Neural cell (in vitro differentiated cells): ENCODE measurements around the gene ASS1.

Source experiments
- EP300 ChIP-seq: fragments of 450-650 bp; conservative IDR thresholded peaks from 2 replicates; pipeline ENCODE4 v1.6.1; 2014; ENCODE audit warnings: antibody characterized with exemption, mild to moderate bottlenecking, moderate library complexity; ENCODE audit not compliant: poor library complexity, severe bottlenecking
- MXI1 ChIP-seq: fragments of 450-650 bp; conservative IDR thresholded peaks from 2 replicates; pipeline ENCODE4 v1.6.1; 2014; ENCODE audit warnings: antibody characterized with exemption, mild to moderate bottlenecking; ENCODE audit not compliant: poor library complexity, severe bottlenecking
- POLR2AphosphoS5 ChIP-seq: IDR thresholded peaks from 2 replicates; pipeline ENCODE4 v1.6.1; 2012
- SMC3 ChIP-seq: fragments of 450-650 bp; conservative IDR thresholded peaks from 2 replicates; pipeline ENCODE4 v1.6.1; 2014; ENCODE audit warnings: antibody characterized with exemption, mild to moderate bottlenecking, moderate library complexity; ENCODE audit not compliant: poor library complexity
- TAF1 ChIP-seq: IDR thresholded peaks from 2 replicates; pipeline ENCODE4 v1.6.1; 2012; ENCODE audit warnings: low read depth
- TF ChIP-seq, protein P1 (sequence below): fragments of 450-650 bp; IDR thresholded peaks from 2 replicates; pipeline ENCODE4 v1.5.1; 2014; ENCODE audit warnings: antibody characterized with exemption, mild to moderate bottlenecking, moderate library complexity; ENCODE audit not compliant: poor library complexity, severe bottlenecking

DNA sequence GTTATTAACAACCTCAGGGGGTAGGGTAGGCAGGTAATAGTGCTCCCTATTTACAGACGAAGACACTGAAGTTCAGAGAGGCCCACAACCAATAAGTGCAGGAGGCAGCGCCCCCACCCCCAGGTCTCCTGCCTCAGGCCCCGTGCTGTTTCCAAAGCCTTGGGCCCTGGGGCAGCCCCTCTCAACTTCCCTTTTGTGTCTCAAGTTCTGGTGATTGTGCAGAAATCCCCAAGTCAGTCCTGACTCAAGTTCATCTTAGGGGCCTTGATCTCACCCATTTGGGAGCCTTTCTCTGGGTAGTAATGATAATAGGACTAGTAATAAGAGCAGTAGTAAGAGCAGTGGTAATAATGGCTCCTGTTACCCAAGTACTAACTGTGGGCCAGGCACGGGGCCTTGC is 35.5 kb upstream of the ASS1 start:
- TF ChIP-seq SMC3, result no peak
- no peak for TF ChIP-seq EP300
- TF ChIP-seq, protein P1, sequence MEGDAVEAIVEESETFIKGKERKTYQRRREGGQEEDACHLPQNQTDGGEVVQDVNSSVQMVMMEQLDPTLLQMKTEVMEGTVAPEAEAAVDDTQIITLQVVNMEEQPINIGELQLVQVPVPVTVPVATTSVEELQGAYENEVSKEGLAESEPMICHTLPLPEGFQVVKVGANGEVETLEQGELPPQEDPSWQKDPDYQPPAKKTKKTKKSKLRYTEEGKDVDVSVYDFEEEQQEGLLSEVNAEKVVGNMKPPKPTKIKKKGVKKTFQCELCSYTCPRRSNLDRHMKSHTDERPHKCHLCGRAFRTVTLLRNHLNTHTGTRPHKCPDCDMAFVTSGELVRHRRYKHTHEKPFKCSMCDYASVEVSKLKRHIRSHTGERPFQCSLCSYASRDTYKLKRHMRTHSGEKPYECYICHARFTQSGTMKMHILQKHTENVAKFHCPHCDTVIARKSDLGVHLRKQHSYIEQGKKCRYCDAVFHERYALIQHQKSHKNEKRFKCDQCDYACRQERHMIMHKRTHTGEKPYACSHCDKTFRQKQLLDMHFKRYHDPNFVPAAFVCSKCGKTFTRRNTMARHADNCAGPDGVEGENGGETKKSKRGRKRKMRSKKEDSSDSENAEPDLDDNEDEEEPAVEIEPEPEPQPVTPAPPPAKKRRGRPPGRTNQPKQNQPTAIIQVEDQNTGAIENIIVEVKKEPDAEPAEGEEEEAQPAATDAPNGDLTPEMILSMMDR, result no peak
- no peak for TF ChIP-seq MXI1
- no peak for TF ChIP-seq TAF1
- no peak for TF ChIP-seq POLR2AphosphoS5
